Thoracic aorta (tissue), 2 donors: ENCODE measurements around the gene NCKAP5. TPM values are rescaled to one million over a fixed set of nuclear protein-coding genes. Genes with fewer than 3 reads are reported as not detected.

Source experiments
- ATAC-seq: fragments of 150-250 bp; one replicate; pipeline ENCODE4 v1.8.0; 2017; ENCODE audit warnings: low read depth; ENCODE audit not compliant: insufficient number of reproducible peaks, low FRiP score
- DNase-seq: peaks from one replicate; pipeline ENCODE4 v3.0.0-alpha.2; 2020; ENCODE audit warnings: low spot score
- H3K27ac ChIP-seq, 2 donors: fragments of 200-600 bp; sonication (generic); 1 replicate in 1 of 2; 2 replicates in 1 of 2; pipeline ENCODE4 v1.5.1; 2016; ENCODE audit warnings: mild to moderate bottlenecking in 2 of 2, moderate library complexity in 2 of 2
- H3K27me3 ChIP-seq: fragments of 200-600 bp; sonication (generic); replicated peaks from 2 replicates; pipeline ENCODE4 v1.6.0; 2016; ENCODE audit warnings: mild to moderate bottlenecking; ENCODE audit not compliant: insufficient read depth
- H3K36me3 ChIP-seq: fragments of 200-600 bp; sonication (generic); one replicate; pipeline ENCODE4 v1.5.1; 2016
- H3K4me1 ChIP-seq, 2 donors: fragments of 200-600 bp; sonication (generic); 1 replicate in 1 of 2; 2 replicates in 1 of 2; pipeline versions ENCODE4 v1.5.1 to v1.6.0; 2016; ENCODE audit warnings: low read depth in 2 of 2, mild to moderate bottlenecking in 1 of 2; ENCODE audit not compliant: control insufficient read depth in 1 of 2
- H3K4me3 ChIP-seq: fragments of 200-600 bp; sonication (generic); 2 replicates; pipeline ENCODE4 v1.5.1; 2016; ENCODE audit warnings: mild to moderate bottlenecking
- H3K9me3 ChIP-seq: fragments of 200-600 bp; sonication (generic); 2 replicates; pipeline ENCODE4 v1.5.1; 2016
- CTCF ChIP-seq: fragments of 200-600 bp; sonication (generic); IDR thresholded peaks from one replicate; pipeline ENCODE4 v1.5.1; 2019; ENCODE audit warnings: antibody characterized with exemption
- total RNA-seq, 2 donors: library from RNA; depleted of rRNA; stranded (reverse); fragments of >200 nt; gene quantifications; one replicate each; pipeline versions ENCODE4 v1.1.0 to v1.2.3, GENCODE V29; 2016

NCKAP5 gene
- total RNA-seq, 2 donors from 2014 or later, result 1.2 to 1.9 TPM

- Histone ChIP-seq H3K36me3 (no peaks in the 10 kb centered on the region), H3K27me3 (no peaks in the 10 kb centered on the region), H3K4me1 (no peaks in the 10 kb centered on the region), H3K4me3 (no peak overlapping the region), H3K27ac (no peak overlapping the region), H3K9me3 (no peaks in the 10 kb centered on the region)
- ATAC-seq (no peak), DNase-seq (no peak)
- TF ChIP-seq CTCF, result no peak
These were observed 149.6 kb downstream of the NCKAP5 start for GRCh38 chr2:133418671-133419070.

- Histone ChIP-seq H3K9me3 (no peaks in the 10 kb centered on the region), H3K27ac (no peak overlapping the region), H3K27me3 (no peaks in the 10 kb centered on the region), H3K4me1 (no peaks in the 10 kb centered on the region), H3K4me3 (no peak overlapping the region), H3K36me3 (no peaks in the 10 kb centered on the region)
- ATAC-seq (no peak), DNase-seq (no peak)
- TF ChIP-seq CTCF, result no peak
These were observed 150.2 kb downstream of the NCKAP5 start for GRCh38 chr2:133418021-133418420.

- Histone ChIP-seq H3K9me3 (no peaks in the 10 kb centered on the region), H3K27ac (no peak overlapping the region), H3K4me3 (no peak overlapping the region), H3K4me1 (no peaks in the 10 kb centered on the region), H3K27me3 (no peaks in the 10 kb centered on the region), H3K36me3 (no peaks in the 10 kb centered on the region)
- DNase-seq (no peak), ATAC-seq (no peak)
- no peak for TF ChIP-seq CTCF
These were observed 150.8 kb downstream of the NCKAP5 start for GRCh38 chr2:133417415-133417814.

- no peak overlapping the region for H3K4me3 ChIP-seq
- no peak for DNase-seq
- no peaks in the 10 kb centered on the region for H3K9me3 ChIP-seq
- H3K36me3 ChIP-seq, result no peaks in the 10 kb centered on the region
- H3K27ac ChIP-seq, result no peak overlapping the region
- no peaks in the 10 kb centered on the region for H3K4me1 ChIP-seq
- H3K27me3 ChIP-seq, result no peaks in the 10 kb centered on the region
- no peak for ATAC-seq
- no peak for TF ChIP-seq CTCF
These were observed 151.5 kb downstream of the NCKAP5 start for GRCh38 chr2:133416736-133417135.

- DNase-seq (no peak), ATAC-seq (no peak)
- no peaks in the 10 kb centered on the region for H3K27me3 ChIP-seq
- H3K36me3 ChIP-seq, result no peaks in the 10 kb centered on the region
- no peaks in the 10 kb centered on the region for H3K9me3 ChIP-seq
- H3K27ac ChIP-seq, result no peak overlapping the region
- no peak for TF ChIP-seq CTCF
- H3K4me3 ChIP-seq, result no peak overlapping the region
- H3K4me1 ChIP-seq, result no peaks in the 10 kb centered on the region
These were observed 152.1 kb downstream of the NCKAP5 start for GRCh38 chr2:133416146-133416545.
